NCI-H2227 (cell line): ENCODE data around the gene PPFIA1.

Experiments
- DNase-seq: peaks from one replicate; lab custom pipeline; 2025; ENCODE audit not compliant: unreplicated experiment; lab: John Stamatoyannopoulos, UW

Gene PPFIA1

DNA sequence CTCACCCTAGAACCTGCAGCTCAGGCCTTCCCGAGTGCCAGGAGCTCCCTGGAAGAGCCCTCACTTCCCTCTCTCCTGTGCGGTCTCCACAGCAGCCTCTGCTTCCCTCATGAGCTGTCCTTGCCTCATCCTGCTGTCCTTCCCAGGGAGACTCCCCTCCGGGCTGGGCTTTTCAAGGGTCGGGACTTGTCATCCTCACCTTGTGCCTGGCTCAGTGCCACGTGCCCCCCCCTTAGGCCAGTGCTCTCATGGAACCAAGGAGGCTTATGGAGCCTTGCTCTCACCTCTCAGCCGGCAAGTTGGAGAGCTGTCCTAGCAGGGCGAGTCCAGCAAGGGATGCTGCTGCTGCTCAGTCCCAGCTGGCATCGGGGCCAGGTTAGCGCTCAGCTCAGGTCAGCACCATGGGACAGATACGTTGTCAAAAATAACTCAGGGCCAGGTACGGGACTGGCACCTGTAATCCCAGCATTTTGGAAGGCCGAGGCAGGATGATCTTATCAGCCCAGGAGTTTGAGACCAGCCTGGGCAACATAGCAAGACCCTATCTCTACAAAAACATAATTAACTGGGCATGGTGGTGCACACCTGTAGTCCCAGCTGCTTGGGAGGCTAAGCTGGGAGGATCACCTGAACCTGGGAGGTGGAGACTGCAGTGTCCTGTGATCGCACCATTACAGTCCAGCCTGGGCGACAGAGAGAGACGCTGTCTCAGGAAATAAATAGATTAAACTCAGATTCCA lies 141.4 kb downstream of the PPFIA1 start:
- DNase-seq, result no peak

DNA sequence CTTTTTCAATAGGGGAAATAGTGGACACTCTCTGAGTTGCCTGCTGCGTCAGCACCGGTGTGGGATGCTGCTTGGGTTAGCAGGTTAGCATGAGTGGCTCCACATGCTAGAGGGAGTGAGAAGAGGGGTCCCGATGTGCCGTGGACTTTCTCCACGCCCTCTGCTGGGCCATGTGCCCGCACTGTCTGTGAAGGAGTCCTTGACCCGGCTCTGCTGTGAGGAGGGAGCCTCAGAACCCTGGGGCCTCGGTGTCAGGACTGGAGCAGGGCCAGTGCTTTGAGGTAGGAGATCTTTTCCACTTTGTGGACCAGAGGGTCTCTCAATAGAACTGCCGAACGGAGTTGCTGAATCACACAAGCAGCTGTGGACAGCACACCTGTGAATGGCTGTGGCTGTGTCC lies 142.7 kb downstream of the PPFIA1 start:
- DNase-seq, result no peak

GRCh38 chr11:70414341-70415100 lies 144.0 kb downstream of the PPFIA1 start:
- no peak for DNase-seq

GRCh38 chr11:70415191-70415590 lies 144.7 kb downstream of the PPFIA1 start:
- no peak for DNase-seq

GRCh38 chr11:70415642-70416395 lies 145.3 kb downstream of the PPFIA1 start:
- DNase-seq, result no peak

GRCh38 chr11:70416881-70417280 lies 146.4 kb downstream of the PPFIA1 start:
- DNase-seq, result no peak

DNA sequence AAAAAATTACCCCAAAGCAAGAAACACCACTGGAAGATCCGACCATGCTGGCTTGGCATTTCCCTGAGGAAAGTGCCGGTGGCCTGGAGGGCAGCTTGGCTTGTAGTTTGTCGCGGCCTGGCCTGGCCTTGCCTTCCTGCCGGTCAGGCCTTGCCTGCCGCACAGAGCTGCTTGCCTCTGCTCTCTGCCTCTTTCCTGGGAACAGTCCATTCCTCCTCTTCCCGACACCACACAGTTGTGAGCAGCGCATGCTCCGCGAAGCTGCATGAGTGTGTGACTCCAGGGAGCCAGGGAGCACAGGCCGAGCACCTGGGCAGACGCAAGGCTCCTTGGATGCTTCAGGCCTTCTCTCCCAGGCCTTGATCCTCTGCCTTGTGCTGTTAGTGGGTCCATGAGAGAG lies 147.6 kb downstream of the PPFIA1 start:
- no peak for DNase-seq

DNA sequence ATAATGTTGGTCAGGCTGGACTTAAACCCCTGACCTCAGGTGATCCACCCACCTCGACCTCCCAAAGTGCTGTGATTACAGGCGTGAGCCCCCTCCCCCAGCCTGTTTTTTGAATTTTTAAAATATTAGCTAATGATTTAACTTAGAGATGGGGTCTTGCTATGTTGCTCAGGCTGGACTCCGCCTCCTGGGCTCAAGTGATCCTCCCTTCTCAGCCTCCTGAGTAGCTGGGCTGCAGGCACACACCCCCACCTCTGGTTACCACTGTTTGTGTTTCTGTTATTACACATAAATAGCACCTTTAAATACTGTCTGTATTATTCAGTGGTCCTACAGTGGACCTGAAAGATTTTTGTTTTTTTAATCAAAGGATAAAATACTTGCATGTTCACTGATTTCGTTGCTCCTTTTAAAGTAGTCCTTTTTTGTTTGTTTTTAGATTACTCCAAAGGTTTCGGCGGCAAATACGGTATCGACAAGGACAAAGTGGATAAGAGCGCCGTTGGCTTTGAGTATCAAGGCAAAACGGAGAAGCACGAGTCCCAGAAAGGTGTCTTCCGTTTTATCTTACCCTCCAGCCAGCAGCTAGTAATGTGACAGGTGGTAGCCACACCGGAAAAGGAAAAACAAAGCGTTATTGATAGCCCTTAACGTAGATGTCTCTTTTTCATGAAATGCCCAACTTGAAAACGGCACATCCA lies 149.0 kb downstream of the PPFIA1 start:
- no peak for DNase-seq

- DNase-seq, result no peak
These were observed 149.5 kb downstream of the PPFIA1 start for GRCh38 chr11:70420008-70420464.

DNA sequence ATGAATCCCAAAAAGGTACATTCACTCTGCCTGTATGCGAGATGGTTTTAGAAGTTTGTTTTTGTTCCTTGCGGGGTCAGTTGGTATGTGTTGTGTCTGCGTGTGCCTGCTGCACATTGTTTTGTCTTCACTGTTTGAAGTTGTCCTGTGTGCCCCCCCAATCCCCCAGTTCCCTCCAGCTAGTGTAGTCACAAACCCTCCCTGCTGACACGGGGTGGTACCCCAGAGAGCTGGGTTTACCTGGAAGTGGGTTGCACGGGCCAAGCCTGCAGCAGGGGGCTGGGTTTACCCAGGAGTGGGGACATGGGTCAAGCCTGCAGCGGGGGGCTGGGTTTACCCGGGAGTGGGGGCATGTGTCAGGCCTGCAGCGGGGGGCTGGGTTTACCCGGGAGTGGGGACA lies 150.0 kb downstream of the PPFIA1 start:
- no peak for DNase-seq

DNA sequence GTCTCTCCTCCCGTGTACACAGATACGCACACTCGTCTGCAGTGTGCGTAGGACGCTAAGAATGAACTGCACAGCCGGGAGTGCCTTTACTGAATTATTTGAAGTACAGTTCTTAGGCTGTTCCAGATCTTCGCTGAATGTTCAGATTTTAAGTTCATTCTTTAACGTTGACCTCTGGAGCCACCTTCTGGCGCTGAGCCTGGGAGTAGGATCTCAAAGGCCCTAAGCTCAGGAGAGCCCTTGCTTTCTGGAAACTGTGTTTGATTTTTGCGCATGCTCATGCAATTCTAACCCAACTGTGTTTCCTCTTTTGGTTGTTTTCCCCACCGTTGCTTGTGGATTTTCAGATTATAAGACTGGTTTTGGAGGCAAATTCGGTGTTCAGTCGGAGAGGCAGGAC lies 150.6 kb downstream of the PPFIA1 start:
- DNase-seq, result no peak

DNA sequence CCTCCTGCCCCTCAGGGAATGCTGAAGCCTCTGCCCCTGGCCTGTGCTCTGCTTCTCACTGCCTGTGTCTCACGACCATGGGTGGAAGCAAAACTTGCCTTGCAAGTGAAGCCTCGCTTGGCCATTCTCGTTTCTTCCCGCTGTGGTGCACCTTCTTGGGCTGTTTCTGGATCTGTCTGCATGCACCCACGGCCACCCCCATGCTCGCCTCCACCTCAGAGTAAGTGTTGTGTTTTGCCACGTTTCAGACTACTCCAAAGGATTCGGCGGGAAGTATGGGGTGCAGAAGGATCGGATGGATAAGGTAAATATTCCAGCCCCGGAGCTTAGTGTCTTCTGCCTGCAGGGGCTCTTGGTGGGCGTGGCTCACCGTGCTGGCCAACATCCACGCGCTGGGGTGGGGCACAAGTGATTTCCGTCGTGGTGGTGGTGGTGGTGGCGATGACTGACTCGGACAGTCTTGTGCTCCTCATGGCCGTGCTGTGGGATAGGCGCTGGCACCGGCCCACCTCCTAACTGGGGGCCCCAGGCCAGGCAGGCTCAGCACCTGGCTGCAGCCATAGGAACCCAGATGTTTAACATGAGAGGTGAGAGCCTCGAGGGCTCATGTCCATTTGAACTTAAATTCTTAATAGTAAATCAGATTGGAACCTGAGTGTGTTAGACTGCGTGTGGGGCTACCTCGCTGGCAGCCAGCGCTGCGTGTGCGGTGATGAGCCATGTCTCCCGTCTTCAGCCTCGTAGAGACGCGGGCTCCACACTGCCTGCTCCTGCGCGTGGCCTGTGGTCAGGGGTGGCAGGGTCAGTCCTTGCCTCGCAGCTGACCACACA lies 152.4 kb downstream of the PPFIA1 start:
- DNase-seq, result no peak

DNA sequence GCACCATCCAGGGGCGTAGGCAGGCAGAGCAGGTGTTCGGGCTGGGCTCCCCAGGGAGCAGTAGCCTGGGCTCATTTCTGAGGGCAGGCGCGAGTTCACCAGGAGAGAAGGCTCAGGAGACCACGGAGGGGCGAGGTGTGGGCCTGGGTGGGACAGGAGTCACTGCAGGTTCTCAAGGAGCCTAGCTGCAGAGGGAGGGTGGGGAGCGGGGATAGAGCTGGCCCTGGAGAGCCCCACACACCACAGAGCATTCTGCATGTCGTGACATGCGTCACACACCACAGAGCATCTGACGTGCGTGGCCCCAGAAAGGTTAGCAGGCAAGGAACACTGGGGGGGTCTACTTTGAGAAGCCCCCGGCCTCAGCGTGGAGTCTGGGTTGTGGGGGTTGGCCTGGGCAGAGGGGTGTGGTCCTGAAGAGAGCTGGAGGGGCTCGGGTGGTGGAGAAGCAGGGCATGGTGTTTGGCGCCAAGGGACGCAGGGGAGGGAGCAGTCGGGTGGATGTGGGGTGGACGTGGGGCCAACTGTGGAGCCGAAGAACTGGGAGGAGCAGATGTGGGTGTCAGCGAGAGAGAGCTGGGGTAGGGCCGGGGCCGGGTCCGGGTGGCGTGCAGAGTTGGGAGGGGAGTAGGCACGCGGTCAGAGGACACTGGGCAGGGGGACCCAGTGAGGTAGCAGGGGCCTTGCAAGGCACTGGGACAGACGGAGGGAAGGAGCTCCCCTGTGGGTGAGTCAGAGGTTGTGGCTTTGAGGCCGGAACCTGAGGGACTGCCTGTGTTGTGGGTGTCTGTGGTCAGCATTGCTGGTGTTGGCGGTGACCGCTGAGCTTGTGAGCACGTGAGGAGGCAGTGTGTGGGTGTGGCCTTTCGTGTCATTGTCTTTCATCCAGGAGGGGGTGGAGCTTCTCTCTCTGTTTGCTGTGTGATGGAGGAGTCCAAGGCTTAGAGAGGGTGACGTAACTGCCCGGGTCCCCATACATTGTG lies 153.3 kb downstream of the PPFIA1 start:
- DNase-seq, result no peak

- no peak for DNase-seq
These were observed 154.4 kb downstream of the PPFIA1 start for GRCh38 chr11:70424765-70425344.

DNA sequence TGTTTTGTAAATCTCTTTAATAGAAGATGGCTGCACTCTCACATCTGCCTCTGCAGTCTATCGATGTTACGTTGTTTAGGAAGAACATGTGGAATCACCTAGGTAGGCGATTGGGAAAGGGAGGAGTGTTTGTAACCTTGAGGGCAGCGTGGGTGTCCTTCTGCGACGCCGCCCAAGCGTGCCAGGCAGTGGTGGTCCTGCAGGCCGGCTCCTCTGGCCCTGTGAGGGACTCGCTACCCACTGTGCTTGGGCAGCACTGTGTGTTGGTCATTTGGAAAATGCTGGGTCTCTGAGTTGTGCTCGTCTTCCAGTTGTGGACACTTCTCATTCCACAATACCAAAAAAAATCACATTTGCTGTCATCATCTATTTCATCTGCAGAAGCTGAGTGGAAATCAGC lies 156.9 kb downstream of the PPFIA1 start:
- DNase-seq, result no peak

DNA sequence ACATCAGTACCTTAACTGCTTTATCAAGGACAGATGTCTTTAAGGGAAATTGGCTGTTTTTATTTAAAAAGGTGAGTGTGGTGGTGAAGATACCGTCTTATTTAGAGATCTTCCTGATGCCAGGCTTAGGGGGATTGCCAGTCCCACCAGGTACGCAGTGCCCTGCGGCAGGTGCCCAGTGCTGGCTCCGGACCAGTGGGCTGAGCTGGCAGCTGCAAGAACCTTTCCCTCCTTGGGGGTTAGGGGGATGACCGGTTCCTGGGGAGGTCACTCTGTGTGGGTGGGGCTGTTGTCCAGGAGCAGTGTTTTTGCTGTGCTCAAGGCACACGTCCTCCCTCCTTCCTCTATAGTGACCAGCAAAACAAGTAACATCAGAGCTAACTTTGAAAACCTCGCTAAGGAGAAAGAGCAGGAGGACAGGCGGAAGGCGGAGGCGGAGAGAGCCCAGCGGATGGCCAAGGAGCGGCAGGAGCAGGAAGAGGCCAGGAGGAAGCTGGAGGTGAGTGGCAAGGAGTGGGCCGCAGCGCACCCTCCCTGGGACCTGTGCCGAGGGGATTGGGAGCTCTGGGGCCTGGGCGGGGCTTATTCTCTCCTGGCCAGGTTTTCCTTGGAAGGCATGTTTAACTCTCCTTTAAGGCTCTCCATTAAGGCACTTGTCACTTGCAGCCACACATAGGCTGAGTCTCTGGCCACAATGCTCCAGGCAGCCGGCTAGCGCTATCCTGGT lies 158.4 kb downstream of the PPFIA1 start:
- no peak for DNase-seq

DNA sequence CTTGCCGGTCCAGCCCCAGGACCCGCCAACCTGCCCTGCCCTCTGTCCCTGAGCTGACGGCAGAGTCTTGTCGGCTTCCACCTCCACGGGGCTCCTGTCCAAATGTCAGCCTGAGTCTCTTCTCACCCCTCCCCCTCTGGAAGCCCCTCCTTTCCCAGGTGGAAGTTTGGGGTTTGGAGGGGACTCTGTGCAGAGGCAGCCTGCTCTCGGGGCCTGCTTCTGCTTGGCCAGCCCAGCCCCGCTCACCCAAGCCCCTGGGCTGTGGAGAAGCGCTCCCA lies 158.9 kb downstream of the PPFIA1 start:
- DNase-seq, result no peak
